ENCODE measurements around the gene SLC6A16.

- TF ChIP-seq CTCF (IDR thresholded peaks at IDR 0.05), result no peak
- TF ChIP-seq POLR2A (IDR thresholded peaks at IDR 0.05), result no peak
Measured at GRCh38 chr19:49301866-49302252, 23.1 kb downstream of the SLC6A16 start.

All from adrenal gland (tissue), 5 donors.